Mucosa of descending colon (tissue), 3 donors: ENCODE results near the gene LNX1. TPM values are rescaled to one million over a fixed set of nuclear protein-coding genes. Genes with fewer than 3 reads are reported as not detected.

Experiments used
- ATAC-seq: fragments of 200-7000 bp; cut with Tn5 transposase; one replicate; pipeline ENCODE4 v1.9.1; 2020; ENCODE audit warnings: mild to moderate bottlenecking, moderate library complexity
- DNase-seq, 3 donors: peaks; one replicate each; pipeline ENCODE4 v3.0.0-alpha.2; 2020
- H3K36me3 ChIP-seq: fragments of 200-600 bp; one replicate; pipeline ENCODE4 v1.8.0; 2021; ENCODE audit warnings: low read depth, mild to moderate bottlenecking
- H3K4me1 ChIP-seq: fragments of 200-600 bp; one replicate; pipeline ENCODE4 v1.8.0; 2021; ENCODE audit warnings: low read depth, mild to moderate bottlenecking
- H3K4me3 ChIP-seq: fragments of 200-600 bp; one replicate; pipeline ENCODE4 v1.8.0; 2021; ENCODE audit warnings: mild to moderate bottlenecking
- H3K9me3 ChIP-seq: fragments of 200-600 bp; one replicate; pipeline ENCODE4 v1.8.0; 2021; ENCODE audit warnings: mild to moderate bottlenecking
- CTCF ChIP-seq: fragments of 200-600 bp; IDR thresholded peaks from one replicate; pipeline ENCODE4 v1.8.0; 2022; ENCODE audit warnings: antibody characterized with exemption, mild to moderate bottlenecking
- intact Hi-C, 2 donors: fragments of 100-400 bp; cut with DNase I in 1 of 2; cut with micrococcal nuclease in 1 of 2; formaldehyde crosslinking; loops; one replicate each; pipeline versions ENCODE4 v1.11.0 to v1.11.1; 2022; cut with DNase I, micrococcal nuclease
- total RNA-seq, 3 donors: library from RNA; stranded (reverse); fragmentation: NEBNext Ultra II Directional in 2 of 3; extraction: Animal tissue kit (Norgen Biotek cat#: 25700) in 2 of 3; gene quantifications; one replicate each; pipeline versions ENCODE4 v1.2.1 to v1.2.4, GENCODE V29; 2021 to 2023
- donor health status: DM: no; HTN: no; CAD: no; lungs with moderate emphysema.
- donor health status: DM: no; HTN: no; CAD: no.
- donor health status: DM: no; HTN: yes; CAD: no.

The LNX1 gene
- total RNA-seq, 3 donors from 2014 or later: 8.2 to 24.3 (median 23.2) TPM

GRCh38 chr4:53508446-53508845, 82.8 kb downstream of the LNX1 start:
- TF ChIP-seq CTCF: no peak
- intact Hi-C loops: no loop called here
- ATAC-seq: peak; percentile 19
- no peaks in the 10 kb centered on the region for H3K36me3 ChIP-seq
- no peaks in the 10 kb centered on the region for H3K9me3 ChIP-seq
- no peak for DNase-seq
- no peak overlapping the region for H3K4me3 ChIP-seq
- H3K4me1 ChIP-seq: no peaks in the 10 kb centered on the region

- Histone ChIP-seq H3K4me1 (no peaks in the 10 kb centered on the region), H3K36me3 (no peaks in the 10 kb centered on the region), H3K9me3 (no peaks in the 10 kb centered on the region), H3K4me3 (no peak overlapping the region)
- DNase-seq: peak in 1 of 3 donors; percentile 59
- intact Hi-C loops: no loop called here
- peak; percentile 47 for ATAC-seq
- TF ChIP-seq CTCF: no peak
These were observed 83.5 kb downstream of the LNX1 start for GRCh38 chr4:53507671-53508286.

- intact Hi-C loops: no loop called here
- Histone ChIP-seq H3K4me1 (no peaks in the 10 kb centered on the region), H3K4me3 (no peak overlapping the region), H3K36me3 (no peaks in the 10 kb centered on the region), H3K9me3 (no peaks in the 10 kb centered on the region)
- no peak for ATAC-seq
- DNase-seq: no peak
- TF ChIP-seq CTCF: no peak
These were observed 84.2 kb downstream of the LNX1 start for GRCh38 chr4:53507058-53507457.

GRCh38 chr4:53505947-53506346, 85.3 kb downstream of the LNX1 start:
- Histone ChIP-seq H3K9me3 (no peaks in the 10 kb centered on the region), H3K4me1 (no peaks in the 10 kb centered on the region), H3K36me3 (no peaks in the 10 kb centered on the region), H3K4me3 (no peak overlapping the region)
- no peak for ATAC-seq
- no peak for DNase-seq
- intact Hi-C loops: no loop called here
- TF ChIP-seq CTCF: no peak

- no peak overlapping the region for H3K4me3 ChIP-seq
- H3K36me3 ChIP-seq: no peaks in the 10 kb centered on the region
- ATAC-seq (no peak), DNase-seq (no peak)
- H3K9me3 ChIP-seq: no peaks in the 10 kb centered on the region
- intact Hi-C loops: no loop called here
- H3K4me1 ChIP-seq: no peaks in the 10 kb centered on the region
- TF ChIP-seq CTCF: no peak
These were observed 89.2 kb downstream of the LNX1 start for GRCh38 chr4:53502094-53502493.

- Histone ChIP-seq H3K36me3 (no peaks in the 10 kb centered on the region), H3K4me3 (no peak overlapping the region), H3K9me3 (no peaks in the 10 kb centered on the region), H3K4me1 (no peaks in the 10 kb centered on the region)
- DNase-seq: no peak
- no peak for TF ChIP-seq CTCF
- no peak for ATAC-seq
- intact Hi-C loops: no loop called here
These were observed 89.7 kb downstream of the LNX1 start for GRCh38 chr4:53501561-53501960.
